Heart left ventricle (tissue), 16 donors: ENCODE results near the gene RFWD3. TPM values are rescaled to one million over a fixed set of nuclear protein-coding genes. Genes with fewer than 3 reads are reported as not detected.

Source experiments
- ATAC-seq, 4 donors: fragments of 200-7000 bp; cut with Tn5 transposase; one replicate each; pipeline ENCODE4 v1.9.1; 2020 to 2022; ENCODE audit warnings: moderate library complexity in 4 of 4, mild to moderate bottlenecking in 3 of 4, moderate number of reproducible peaks in 1 of 4
- DNase-seq, 5 donors: peaks; one replicate each; pipeline ENCODE4 v3.0.0-alpha.2; 2020
- H3K27ac ChIP-seq, 12 donors: fragments of 200-600 bp; sonication (generic) in 4 of 12; one replicate each; pipeline versions ENCODE4 v1.5.0 to v1.8.0; 2016 to 2022; ENCODE audit warnings: mild to moderate bottlenecking in 2 of 12
- H3K27me3 ChIP-seq, 9 donors: fragments of 200-600 bp; sonication (generic) in 2 of 9; one replicate each; pipeline versions ENCODE4 v1.5.1 to v1.8.0; 2016 to 2022; ENCODE audit warnings: mild to moderate bottlenecking in 3 of 9
- H3K36me3 ChIP-seq, 9 donors: fragments of 200-600 bp; sonication (generic) in 2 of 9; one replicate each; pipeline versions ENCODE4 v1.5.0 to v1.8.0; 2018 to 2022; ENCODE audit warnings: mild to moderate bottlenecking in 2 of 9
- H3K4me1 ChIP-seq, 12 donors: fragments of 200-600 bp; sonication (generic) in 4 of 12; one replicate each; pipeline versions ENCODE4 v1.5.0 to v1.8.0; 2016 to 2022; ENCODE audit warnings: mild to moderate bottlenecking in 3 of 12
- H3K4me3 ChIP-seq, 12 donors: fragments of 200-600 bp; sonication (generic) in 4 of 12; one replicate each; pipeline versions ENCODE4 v1.5.0 to v1.8.0; 2017 to 2022; ENCODE audit warnings: mild to moderate bottlenecking in 9 of 12, moderate library complexity in 4 of 12
- H3K9me3 ChIP-seq, 12 donors: fragments of 200-600 bp; sonication (generic) in 4 of 12; one replicate each; pipeline versions ENCODE4 v1.5.0 to v1.8.0; 2016 to 2022; ENCODE audit warnings: mild to moderate bottlenecking in 1 of 12
- CTCF ChIP-seq, 12 donors: fragments of 200-600 bp; sonication (generic) in 4 of 12; IDR thresholded peaks; one replicate each; pipeline versions ENCODE4 v1.5.0 to v1.8.0; 2018 to 2022; ENCODE audit warnings: antibody characterized with exemption in 12 of 12, mild to moderate bottlenecking in 5 of 12
- POLR2A ChIP-seq, 2 donors: fragments of 450-650 bp; IDR thresholded peaks; one replicate each; pipeline ENCODE4 v1.6.1; 2017; ENCODE audit warnings: antibody characterized with exemption in 2 of 2, mild to moderate bottlenecking in 2 of 2, moderate library complexity in 2 of 2
- WGBS, 4 donors: extraction: QIAGEN DNeasy Blood & Tissue Kit in 2 of 4; methylation state at CpG; one replicate each; pipeline versions ENCODE4 v1.1.5 to v1.1.7; 2013 to 2018; 5-methylcytosine and 5-hydroxymethylcytosine counted together
- intact Hi-C, 10 donors: fragments of 100-400 bp; cut with DNase I; formaldehyde crosslinking; loops; one replicate each; pipeline versions ENCODE4 v1.11.1 to v1.14.2; 2022
- polyA plus RNA-seq, 2 donors: library from polyadenylated mRNA; stranded (reverse); fragments of 200-250 nt; gene quantifications; one replicate each; pipeline ENCODE4 v1.2.3, GENCODE V29; 2013
- total RNA-seq, 9 donors: library from RNA; depleted of rRNA in 2 of 9; stranded (reverse); fragments of >200 nt in 2 of 9; fragmentation: NEBNext Ultra II Directional in 3 of 9; extraction: Animal tissue kit (Norgen Biotek cat#: 25700) in 3 of 9; gene quantifications; one replicate each; pipeline versions ENCODE4 v1.1.0 to v1.2.4, GENCODE V29; 2016 to 2023
- donor health status: ischemic (EF 13 %, LVEDD 7.1; RV severe dilation, severe dysfunction).
- donor health status: healthy with polysubstance abuse.
- donor health status: DM: no; HTN: yes; CAD: no.
- donor health status: DM: no; HTN: no; CAD: no.
- donor health status: ischemic (EF 25% LVEDD 6.9; RV normal size, moderate dysfunction).
- donor health status: ischemic (EF 25% LVEDD 5.7; RV mildly dilated, moderate dysfunction).
- donor health status: healthy.
- donor health status: DM: yes; HTN: yes; CAD: no.
- donor health status: ischemic (EF 35%, LVEDD 5.7; RV mildly dilated, moderate dysfunction).
- donor health status: nonischemic (EF 11% LVEDD 7.7; RV severe dilation, severe dysfunction).
- donor health status: DM: yes; HTN: yes; CAD: no.
- donor health status: PGD.
- donor health status: ischemic (EF 29% LVEDD 5.4; RV normal size, mild dysfunction).
- donor health status: nonischemic (EF 23%, LVEDD 6.1; RV moderate dilation, normal function).

Gene RFWD3
- total and polyA plus RNA-seq, 11 donors: 3.3 to 14.4 (median 5.1) TPM

DNA sequence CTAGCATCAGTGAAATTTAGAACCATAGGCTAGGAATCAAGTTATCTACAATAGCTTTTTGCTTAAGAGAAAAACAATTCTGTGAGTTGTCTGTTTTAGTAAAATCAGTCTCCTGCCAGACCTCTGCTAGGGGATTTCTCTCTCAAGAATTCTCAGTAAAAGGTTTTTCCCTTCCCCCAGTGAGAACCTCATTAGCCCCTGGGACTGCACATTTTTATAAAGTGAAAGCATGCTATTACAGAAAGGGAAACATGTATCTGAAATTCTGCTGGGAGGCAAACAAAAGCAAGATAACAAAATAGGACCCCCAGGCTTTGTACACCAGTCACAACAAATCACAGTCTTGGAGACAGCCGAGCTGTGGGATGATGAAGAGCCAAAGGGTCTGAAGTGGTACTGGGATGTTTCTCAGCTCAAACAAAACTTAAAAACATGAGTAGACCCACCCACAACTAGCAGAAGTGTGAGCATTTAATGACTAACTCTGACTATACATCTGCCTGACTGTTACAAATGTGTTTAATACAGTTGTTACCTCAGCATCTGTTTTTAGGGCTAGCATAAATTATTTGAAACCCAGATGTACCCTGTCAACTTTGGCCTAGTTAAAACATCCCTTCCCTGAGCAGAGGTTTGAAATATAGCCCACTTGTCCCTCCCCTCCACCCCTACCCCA is 39.8 kb downstream of the RFWD3 start:
- peak in 1 of 4 donors; percentile 44 for ATAC-seq
- intact Hi-C loops: loop anchor here in 3 of 10 donors (10.0 kb wide), 3 partner anchors 142 to 322 kb away; no protein-coding TSS in a partner anchor
- H3K4me1 ChIP-seq: peaks cover 0 to 22% (median 11%) of the 10 kb centered on the region in 12 donors
- no peak for DNase-seq
- 0 to 46% (median 0%) methylated on average over 1 of the region's 1 CpG for WGBS, 4 donors
- peaks cover 0 to 100% (median 94%) of the 10 kb centered on the region in 9 donors for H3K36me3 ChIP-seq
- no peaks in the 10 kb centered on the region for H3K9me3 ChIP-seq
- TF ChIP-seq POLR2A (IDR thresholded peaks at IDR 0.05): no peak
- no peak for TF ChIP-seq CTCF (IDR thresholded peaks at IDR 0.05)
- no peaks in the 10 kb centered on the region for H3K27me3 ChIP-seq
- H3K27ac ChIP-seq: peak overlapping the region in 4 of 12 donors; percentile 15 to 33 (median 19)
- no peak overlapping the region for H3K4me3 ChIP-seq

DNA sequence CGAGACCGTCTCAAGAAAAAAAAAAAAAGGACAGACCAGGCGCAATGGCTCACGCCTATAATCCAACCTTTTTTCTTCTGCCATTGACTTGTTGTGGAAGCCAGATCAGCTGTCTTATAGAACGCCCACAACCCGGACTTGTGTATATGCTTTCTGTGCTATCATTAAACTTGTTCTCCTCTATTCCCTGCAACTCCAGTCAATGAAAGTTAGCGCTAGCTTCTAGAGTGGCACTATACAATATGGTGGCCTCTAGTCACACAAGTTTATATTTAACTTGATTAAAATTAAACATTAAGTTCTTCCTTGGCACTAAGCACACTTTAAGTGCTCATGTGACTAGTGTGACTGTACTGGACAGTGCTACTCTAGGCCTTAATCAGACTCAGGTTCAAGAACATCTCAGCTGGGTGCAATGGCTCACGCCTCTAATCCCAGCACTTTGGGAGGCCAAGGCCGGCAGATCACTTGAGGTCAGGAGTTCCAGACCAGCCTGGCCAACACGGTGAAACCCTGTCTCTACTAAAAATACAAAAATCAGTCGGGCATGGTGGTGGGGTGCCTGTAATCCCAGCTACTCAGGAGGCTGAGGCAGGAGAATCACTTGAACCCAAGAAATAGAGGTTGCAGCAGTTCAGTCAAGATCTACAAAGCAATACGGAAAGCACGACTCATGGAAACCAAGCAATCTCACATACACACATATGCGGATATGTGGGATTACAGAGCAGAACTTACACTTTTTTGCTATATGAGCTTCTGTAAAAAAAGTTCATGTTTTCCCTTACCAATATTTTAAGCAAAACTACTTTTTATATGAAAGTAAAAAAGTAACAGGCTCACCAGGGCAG is 41.0 kb downstream of the RFWD3 start:
- TF ChIP-seq CTCF (IDR thresholded peaks at IDR 0.05): no peak
- TF ChIP-seq POLR2A (IDR thresholded peaks at IDR 0.05): no peak

GRCh38 chr16:74623839-74624235 is 42.8 kb downstream of the RFWD3 start:
- ATAC-seq: no peak
- TF ChIP-seq CTCF (IDR thresholded peaks at IDR 0.05): no peak
- H3K27me3 ChIP-seq: no peaks in the 10 kb centered on the region
- no peaks in the 10 kb centered on the region for H3K9me3 ChIP-seq
- H3K4me3 ChIP-seq: no peak overlapping the region
- H3K36me3 ChIP-seq: peaks cover 0 to 95% (median 73%) of the 10 kb centered on the region in 9 donors
- 74 to 89% (median 87%) methylated on average over 6 of the region's 6 CpGs for WGBS, 4 donors
- H3K4me1 ChIP-seq: peaks cover 0 to 22% (median 11%) of the 10 kb centered on the region in 12 donors
- no peak for DNase-seq
- intact Hi-C loops: loop anchor here in 6 of 10 donors (5.0 to 10.0 kb wide), 6 partner anchors 122 to 319 kb away; no protein-coding TSS in a partner anchor
- no peak overlapping the region for H3K27ac ChIP-seq

More for the DNA sequence above, 41.0 kb downstream of the RFWD3 start:
- Histone ChIP-seq H3K36me3 (peaks cover 0 to 99% (median 86%) of the 10 kb centered on the region in 9 donors), H3K4me3 (no peak overlapping the region), H3K4me1 (peaks cover 0 to 22% (median 11%) of the 10 kb centered on the region in 12 donors), H3K27me3 (no peaks in the 10 kb centered on the region), H3K27ac (no peak overlapping the region), H3K9me3 (no peaks in the 10 kb centered on the region)
- intact Hi-C loops: loop anchor here in 3 of 10 donors (10.0 kb wide), 3 partner anchors 141 to 321 kb away; no protein-coding TSS in a partner anchor
- 81 to 92% (median 86%) methylated on average over 14 of the region's 14 CpGs for WGBS, 4 donors
- peak in 2 of 4 donors; percentile 9 to 42 for ATAC-seq
- DNase-seq: no peak
